Activated T-helper 1 cell treated with anti-CD3 and anti-CD28 coated beads, Interleukin-2, amount 50 U/mL, for 16 hours (primary cell): ENCODE results near the gene UBXN4.
"Not testable (repeated sequence)": the region's sequence is repeated elsewhere in the genome, so short reads cannot be mapped to it uniquely, and the experiment has no call there.

Experiments used
- DNase-seq, 2 donors: peaks; one replicate each; pipeline ENCODE4 v3.0.0-alpha.2; 2020; ENCODE audit warnings: low read depth in 1 of 2, low spot score in 1 of 2

The UBXN4 gene

DNA sequence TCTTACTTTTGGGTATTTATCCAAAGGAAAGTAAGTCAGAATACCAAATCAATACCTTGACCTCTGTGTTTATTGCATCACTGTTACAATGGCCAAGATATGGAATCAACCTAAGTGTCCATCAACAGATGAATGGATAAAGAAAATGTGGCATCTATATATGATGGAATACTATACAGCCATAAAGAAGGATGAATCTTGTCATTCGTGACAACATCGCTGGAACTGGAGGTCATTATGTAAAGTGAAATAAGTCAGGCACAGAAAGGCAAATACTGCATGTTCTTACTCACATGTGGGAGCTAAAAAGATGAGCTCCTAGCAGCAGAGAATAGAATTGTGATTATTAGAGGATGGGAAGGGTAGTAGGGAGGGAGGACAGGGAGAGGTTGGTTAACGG lies 60.7 kb downstream of the UBXN4 start:
- DNase-seq, result no peak

DNA sequence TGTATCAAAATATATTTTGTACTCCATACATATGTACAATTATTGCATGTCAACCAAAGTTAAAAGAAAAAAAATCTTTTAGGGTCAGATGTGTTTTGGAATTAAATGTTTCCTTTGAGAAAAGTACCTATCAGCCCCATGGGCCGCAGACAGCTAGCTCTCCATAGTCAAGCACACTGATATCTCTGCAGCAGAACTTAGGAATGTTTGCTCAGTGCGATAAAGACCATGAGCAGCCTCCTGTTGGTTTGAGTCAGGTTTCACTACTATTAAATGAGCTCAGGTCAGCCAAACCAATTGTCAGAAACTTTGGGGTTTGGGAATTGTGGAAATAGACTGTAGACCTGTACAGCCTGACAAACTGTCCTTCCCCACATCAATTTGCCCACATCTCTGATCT lies 61.6 kb downstream of the UBXN4 start:
- no peak for DNase-seq

DNA sequence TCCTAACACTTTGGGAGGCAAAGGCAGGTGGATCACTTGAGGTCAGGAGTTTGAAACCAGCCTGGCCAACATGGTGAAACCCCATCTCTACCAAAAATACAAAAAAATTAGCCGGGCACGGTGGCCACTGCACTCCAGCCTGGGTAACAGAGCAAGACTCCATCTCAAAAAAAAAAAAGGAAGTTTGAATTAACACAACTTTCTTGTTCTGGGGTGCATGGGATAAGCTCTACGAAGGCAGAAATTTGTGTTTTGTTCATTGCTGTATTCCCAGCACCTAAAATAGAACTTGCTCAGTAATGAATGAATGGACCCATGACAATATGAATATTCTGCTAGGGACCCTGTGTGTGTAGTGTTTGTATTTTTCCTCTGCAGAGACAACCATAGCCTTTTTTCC lies 66.2 kb downstream of the UBXN4 start:
- not testable (repeated sequence) for DNase-seq

DNA sequence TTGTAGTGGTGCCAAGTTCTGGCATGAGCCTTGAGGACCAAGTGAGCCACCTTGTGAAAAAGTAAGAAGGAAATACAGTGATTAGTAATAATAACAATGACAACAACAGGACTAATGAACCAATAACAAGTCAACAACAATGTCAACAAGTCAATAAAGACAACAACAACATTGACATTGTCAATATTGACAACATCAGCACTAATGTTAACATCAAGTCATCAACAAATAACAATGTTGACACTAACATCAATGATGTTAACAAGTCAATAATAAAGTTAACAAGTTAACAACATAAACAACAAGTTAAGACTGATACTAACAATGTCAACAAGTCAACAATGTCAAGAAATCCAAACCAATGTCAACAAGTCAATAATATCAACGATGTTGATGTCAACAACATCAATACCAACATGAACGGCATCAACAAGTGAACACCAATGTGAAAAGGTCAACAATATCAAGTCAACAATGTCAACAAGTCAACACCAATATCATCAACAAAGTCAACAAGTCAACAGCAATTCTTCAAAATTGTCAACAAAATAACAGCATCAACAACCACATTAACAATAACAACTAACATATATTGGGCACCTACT lies 71.4 kb downstream of the UBXN4 start:
- no peak for DNase-seq

DNA sequence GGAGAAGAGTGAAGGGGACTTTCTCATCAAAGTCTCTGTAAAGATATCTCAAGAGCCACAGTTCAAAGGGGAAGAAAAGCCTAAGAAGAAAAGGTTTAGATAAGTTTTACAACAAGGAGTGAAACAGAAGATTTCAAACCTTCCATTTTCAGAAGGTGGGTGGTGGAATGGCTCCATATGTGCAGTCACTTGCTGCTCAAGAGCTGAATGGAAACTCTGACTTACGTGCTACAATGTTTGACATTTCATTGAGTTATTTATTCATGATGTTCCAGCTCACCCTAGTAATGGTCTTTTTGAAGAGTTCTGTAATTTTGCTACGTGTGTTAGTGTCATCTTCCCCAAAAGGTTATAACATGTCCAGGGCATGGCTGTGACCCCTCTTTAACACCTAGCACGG lies 73.6 kb downstream of the UBXN4 start:
- DNase-seq, result no peak

DNA sequence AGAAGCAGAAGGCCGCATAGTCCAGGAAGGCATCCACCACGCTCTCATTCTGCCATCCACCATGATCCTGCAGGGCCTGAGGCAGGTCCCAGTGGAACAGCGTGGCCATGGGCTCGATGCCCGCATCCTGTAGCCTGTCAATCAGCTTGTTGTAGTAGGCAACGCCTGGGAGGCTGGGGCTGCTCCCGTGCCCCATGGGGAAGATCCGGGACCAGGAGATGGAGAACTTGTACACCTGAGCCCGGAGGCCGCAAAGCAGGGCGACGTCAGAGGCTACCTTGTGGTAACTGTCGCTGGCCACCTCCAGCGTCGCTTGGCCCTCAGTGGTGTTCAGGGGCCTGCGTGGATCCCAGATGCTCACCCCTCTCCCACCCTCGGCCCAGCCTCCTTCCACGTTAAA lies 75.8 kb downstream of the UBXN4 start:
- no peak for DNase-seq

DNA sequence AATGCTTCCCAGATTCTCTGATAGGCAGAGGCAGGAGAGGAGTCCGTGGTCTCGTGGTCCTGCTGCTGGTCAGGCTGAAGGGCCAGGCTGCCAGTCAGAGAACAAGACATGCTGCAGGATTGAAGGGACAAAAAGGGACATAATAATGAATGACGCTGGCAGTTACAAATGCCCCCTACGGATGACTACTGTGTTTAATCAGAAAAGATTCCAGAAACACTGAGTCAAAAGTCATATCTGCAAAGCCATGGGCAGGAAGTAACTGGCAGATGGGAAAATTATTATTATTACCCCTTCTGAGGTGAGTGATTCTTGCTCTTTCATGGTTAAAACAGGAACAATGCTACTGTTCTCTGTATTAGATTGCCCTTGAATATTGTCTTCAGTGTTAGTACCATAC lies 76.3 kb downstream of the UBXN4 start:
- no peak for DNase-seq

DNA sequence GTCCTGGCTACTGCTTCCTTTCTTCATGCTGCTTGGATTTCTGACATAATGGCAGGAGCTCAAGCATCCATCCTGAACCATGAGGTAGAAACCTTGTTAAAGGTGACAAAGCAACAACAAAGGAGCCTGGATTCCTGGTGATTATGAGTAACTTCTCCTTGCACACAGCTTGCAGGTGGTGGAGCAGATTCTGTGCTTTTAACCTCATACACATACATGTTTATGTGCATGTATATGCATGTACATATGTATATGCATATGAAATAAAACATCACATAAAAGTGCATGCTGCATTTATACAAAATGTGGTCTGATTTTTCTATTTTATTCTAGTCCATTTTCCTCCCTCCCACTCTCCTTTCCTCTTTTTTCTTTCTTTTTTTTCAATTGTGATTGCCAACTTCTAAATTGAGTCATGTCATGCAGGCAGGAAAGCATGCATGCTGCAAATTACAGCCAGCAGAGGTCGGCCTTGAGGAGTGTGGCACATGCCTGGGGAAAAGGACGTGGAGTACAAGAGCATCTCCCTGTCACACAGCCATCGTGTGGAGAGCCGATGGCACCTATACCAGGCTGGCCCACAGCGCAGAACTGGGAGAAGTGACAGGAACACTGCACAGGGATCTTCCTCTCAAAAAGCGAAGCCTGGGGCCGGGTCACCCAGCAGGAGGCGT lies 77.4 kb downstream of the UBXN4 start:
- DNase-seq, result no peak

DNA sequence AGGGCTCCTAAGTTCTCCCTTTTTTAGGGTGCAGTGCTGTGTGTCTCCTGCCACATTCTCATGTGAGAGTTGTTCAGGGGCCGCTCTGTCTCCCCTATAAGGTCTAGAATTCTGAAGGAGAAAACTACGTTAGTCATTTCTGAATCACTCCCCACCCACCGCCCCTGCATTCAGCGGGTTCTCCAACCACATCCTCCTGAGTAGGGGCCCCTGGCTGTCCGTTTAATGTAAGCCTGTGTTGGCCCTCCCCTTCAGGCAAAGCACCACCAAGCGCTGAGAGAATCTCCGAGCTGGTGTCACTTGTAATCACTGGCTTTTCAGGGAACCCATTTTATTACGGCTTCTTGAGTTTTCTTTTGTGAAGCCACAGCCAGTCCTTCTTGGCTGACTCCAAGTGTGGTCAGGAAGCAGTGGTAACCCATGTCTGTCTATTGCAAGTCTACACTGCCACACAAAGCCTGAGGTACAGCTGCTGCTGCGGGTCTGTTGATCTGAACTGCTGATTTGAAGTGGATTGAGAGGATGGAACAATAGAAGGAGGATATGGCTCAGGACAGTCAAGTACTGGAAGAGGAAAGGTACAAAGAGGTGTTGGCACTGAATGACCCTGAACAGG lies 78.5 kb downstream of the UBXN4 start:
- peak; percentile 13 to 41 for DNase-seq

DNA sequence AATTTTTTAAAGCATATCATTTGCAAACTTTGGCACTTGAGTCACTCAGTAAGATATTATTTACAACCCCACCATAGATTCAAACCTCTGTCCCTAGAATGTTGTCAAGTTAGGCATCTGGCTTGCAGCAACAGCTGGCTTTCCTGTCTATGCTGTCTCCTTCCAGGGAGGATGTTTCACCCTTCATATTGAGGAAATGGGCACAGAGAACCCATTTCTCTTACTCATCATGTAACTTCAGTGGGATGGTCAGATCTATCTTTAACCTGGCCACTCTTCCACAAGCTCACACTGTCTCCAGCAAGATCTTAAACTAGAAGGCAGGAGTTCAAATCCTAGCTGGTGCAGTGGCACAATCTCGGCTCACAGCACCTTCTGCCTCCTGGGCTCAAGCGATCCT lies 79.5 kb downstream of the UBXN4 start:
- DNase-seq, result no peak

DNA sequence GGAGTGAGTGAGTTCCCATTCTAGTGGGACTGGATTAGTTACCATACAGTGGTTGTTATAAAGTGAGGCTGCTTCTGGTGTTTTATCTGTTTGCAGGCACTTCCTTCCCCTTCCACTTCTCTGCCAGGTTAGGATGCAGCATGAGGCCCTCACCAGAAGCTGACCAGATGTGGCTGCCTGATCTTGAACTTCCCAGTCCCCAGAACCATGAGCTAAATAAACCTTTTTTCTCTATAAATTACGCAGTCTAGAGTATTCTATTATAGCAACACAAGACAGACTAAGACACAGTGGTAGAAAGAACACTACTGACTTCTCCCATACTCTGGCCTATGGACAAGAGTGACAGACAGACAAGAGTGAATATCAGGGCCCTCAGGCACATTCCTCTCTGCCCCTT lies 81.2 kb downstream of the UBXN4 start:
- DNase-seq, result no peak

DNA sequence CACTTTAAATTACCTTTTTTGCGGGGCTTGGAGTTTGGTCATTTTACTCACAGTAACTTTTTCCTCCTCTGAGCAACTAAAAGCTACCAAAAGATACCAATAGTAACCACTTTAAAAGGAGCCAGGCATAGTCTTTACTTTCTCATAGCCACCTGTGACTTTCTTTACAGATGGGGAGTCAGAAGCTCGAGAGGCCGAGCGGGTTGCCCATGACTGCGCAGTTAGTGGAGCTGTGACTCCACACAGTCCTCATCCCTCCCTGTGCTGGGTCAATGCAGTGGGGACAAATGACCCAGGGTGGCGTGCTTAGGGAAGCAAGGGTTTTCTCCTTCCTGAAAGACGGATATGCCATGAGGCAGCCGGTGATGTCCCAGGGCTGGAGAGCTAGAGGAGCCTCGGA lies 83.5 kb downstream of the UBXN4 start:
- DNase-seq, result no peak

DNA sequence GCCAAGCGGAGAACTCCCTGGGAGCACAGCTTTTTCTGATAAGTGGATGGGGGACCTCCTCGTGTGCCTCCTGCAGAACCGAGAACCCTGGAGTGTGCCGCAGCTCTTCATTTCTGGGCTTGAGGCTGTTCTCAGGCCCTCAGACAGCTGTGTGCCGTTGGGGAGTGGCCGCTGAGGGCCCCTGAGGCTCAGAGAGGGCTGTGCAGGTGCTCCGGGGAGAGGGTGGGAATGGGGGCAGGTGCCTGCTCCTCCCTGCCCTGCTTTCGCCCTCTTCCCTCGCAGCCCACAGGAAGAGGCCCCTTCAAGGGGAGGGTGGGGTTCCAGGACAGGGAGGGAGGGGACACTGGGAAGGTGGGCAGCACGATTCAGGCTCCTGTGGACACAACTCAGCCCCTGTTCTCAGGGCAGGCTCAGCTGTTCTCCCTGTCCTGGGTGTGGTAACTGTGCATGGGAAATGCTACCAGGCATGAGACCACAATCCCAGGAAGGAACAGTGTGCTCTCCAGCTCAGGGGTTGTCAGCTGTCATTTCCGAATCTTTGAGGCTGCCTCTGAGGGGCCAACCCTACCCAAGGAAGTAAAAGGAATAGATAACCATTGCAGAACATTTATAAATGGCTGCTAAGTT lies 84.0 kb downstream of the UBXN4 start:
- no peak for DNase-seq

DNA sequence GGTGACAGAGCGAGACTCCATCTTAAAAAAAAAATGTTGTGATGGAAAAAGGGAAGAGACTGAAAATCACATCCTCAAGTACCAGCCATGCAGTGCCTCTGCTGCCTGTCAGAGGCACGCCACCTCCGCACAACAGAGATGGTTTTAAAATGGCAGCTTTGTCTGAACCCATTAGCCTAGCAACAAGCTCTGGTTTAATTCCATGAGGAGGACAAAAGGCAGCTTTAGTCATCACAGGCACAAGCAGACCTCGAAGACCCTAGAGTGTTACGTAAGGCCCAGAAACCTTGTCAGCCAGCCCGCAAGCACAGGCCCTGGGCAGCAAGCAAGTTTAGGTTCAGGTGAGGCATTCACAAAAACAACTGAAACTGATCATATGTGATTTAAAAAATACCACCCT lies 84.9 kb downstream of the UBXN4 start:
- DNase-seq, result no peak

DNA sequence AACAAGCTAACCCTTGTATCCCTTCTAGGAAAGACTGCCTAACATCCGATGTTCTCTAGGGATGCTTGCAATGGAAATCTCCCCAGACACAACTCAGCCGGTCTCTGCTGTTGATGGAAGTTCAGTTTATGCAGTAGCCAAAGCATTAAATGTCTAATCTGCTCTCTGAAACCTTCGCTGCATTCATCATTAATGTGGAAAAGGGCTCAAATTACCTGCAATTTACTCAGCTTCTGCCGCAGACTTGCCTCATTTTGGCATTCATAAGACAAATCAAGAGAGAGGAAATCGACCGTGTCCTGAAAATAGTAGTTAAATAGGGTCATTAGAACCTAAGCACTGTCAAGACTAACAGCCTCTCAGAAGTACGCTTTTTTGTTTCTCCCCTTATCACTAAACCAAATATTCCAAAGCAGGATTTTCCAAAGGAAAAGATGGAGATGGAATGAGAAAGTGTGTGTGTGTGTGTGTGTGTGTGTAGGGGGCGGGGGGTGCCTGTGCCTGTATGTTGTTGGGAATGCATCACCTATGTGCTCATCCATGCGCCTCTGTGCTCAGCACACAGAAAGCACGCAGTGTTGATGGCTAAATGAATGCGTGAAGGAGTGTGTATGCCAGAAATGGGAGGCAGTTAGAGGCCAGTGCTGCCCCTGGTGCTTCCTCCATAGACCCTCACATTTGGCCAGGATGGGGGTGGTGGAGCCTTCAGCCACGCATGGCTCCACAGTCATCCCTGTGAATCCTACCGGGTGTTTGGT lies 87.9 kb downstream of the UBXN4 start:
- DNase-seq, result no peak

DNA sequence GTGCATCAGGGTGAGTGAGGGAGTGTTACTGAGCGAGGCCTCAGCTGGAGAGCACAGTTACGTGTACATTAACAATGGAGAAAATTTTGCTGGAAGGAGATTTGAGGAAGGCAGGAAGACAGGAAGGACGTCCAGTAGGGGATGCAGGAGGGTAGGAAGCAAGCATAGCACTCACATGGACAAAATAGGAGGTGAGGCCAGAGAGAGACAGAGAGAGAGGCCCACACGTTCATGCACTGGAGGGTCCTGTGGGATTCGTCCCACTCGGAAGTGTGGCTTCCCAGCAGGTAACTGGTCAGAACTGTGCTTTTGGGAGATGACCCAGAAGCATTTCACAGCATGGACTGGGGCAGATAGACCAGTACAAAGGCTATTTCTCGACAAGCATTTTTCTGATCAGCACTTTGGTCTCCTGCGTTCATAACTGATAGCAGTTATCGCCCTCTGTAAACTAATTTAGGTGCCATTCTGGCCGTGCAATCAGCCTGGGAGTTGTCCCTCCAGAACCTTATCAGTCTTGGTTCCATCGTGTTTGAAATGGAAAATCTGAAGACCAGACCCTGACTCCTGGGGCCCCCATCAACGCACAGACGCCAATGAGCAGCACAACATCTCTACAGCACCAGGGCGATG lies 89.6 kb downstream of the UBXN4 start:
- DNase-seq, result no peak

DNA sequence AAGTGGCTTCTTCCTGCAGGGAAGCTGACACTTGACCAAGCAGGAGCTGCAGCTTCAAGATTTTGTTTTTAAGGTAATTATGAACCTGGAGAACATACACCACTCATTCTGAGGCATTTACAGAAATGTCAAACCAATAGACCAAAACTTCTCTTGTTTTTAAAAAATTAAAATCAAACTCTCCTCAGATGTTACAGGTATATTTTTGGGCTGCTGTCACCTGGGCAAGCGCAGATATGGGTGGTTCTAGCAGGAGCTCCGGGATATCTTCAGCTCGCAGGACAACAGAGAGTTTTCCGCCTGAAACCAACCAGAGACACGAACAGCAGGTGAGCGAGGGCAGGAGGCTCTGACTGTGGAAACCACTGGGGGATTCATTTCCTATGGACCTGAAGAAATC lies 91.2 kb downstream of the UBXN4 start:
- DNase-seq, result no peak
